ENCODE measurements around the gene MAPK11. TPM values are rescaled to one million over a fixed set of nuclear protein-coding genes. Genes with fewer than 3 reads are reported as not detected.
A peak's percentile ranks its signal among the peaks of the same experiment; 100 is the strongest.

Gene MAPK11
- total and polyA plus RNA-seq, 8 donors, result 0.29 to 13.6 (median 8.9) TPM; not detected in 1

DNA sequence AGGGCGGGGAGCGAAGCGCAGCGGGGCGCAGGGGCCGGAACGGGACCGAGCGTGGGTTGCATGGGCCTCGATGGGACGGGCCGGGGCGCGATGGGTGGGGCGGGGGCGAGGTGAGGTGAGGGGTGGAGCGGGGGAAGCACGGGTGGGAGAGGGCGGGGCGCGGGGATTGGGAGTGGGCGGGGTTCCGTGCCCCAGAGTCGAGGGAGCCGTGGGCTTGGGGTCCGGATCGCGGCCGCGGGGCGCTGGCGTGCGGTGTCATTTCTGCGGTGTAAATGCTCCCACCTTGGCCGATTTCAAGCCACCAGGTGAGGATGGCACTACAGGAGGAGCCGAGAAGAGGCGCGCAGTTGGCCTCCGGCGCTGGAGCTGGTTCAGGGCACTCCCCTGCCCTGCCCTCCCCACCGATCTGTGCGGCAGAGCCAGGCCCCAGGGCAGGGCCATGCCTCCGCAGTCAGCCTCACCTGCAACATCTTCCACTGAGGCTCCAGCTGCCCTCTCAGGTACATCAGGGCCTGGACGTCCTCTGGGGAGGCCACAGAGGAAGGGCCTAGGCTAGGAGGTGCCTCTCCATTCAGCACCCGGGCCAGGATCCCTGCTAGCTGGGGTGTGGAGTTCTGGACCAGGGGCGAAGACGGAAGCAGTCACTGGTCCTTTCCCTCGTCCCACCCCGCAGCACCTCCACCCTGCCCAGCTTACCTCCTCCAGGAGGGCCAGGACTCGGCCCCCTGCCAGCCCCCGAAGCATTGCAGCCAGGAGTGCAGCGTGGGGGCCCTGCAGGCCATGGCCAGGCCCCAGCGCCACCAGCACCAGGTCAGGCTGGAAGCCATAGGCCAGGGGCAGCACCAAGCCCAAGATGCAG is 24.7 kb downstream of the MAPK11 start:
- 12 to 54% (median 21%) methylated on average over 11 to 52 of the region's 53 CpGs for WGBS, 5 donors
- TF ChIP-seq EP300 (IDR thresholded peaks at IDR 0.05) (no peak), POLR2AphosphoS5 (IDR thresholded peaks at IDR 0.05) (no peak), POLR2A (IDR thresholded peaks at IDR 0.05) (no peak)
- TF ChIP-seq, protein P1, sequence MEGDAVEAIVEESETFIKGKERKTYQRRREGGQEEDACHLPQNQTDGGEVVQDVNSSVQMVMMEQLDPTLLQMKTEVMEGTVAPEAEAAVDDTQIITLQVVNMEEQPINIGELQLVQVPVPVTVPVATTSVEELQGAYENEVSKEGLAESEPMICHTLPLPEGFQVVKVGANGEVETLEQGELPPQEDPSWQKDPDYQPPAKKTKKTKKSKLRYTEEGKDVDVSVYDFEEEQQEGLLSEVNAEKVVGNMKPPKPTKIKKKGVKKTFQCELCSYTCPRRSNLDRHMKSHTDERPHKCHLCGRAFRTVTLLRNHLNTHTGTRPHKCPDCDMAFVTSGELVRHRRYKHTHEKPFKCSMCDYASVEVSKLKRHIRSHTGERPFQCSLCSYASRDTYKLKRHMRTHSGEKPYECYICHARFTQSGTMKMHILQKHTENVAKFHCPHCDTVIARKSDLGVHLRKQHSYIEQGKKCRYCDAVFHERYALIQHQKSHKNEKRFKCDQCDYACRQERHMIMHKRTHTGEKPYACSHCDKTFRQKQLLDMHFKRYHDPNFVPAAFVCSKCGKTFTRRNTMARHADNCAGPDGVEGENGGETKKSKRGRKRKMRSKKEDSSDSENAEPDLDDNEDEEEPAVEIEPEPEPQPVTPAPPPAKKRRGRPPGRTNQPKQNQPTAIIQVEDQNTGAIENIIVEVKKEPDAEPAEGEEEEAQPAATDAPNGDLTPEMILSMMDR (IDR thresholded peaks at IDR 0.05), result no peak
- intact Hi-C loops (cut with DNase I; ENCODE audit: low total_unique reads), result no loop called here
- H3K4me1 ChIP-seq, result peaks cover 57 to 92% (median 90%) of the 10 kb centered on the region in 4 donors
- no peak for DNase-seq
- no peaks in the 10 kb centered on the region for H3K27me3 ChIP-seq
- peak overlapping the region; percentile 93 to 97 (median 96) for H3K27ac ChIP-seq
- H3K4me3 ChIP-seq, result peak overlapping the region; percentile 83 to 97 (median 92)
- peaks cover 11 to 27% (median 17%) of the 10 kb centered on the region in 4 donors for H3K36me3 ChIP-seq
- no peaks in the 10 kb centered on the region for H3K9me3 ChIP-seq

DNA sequence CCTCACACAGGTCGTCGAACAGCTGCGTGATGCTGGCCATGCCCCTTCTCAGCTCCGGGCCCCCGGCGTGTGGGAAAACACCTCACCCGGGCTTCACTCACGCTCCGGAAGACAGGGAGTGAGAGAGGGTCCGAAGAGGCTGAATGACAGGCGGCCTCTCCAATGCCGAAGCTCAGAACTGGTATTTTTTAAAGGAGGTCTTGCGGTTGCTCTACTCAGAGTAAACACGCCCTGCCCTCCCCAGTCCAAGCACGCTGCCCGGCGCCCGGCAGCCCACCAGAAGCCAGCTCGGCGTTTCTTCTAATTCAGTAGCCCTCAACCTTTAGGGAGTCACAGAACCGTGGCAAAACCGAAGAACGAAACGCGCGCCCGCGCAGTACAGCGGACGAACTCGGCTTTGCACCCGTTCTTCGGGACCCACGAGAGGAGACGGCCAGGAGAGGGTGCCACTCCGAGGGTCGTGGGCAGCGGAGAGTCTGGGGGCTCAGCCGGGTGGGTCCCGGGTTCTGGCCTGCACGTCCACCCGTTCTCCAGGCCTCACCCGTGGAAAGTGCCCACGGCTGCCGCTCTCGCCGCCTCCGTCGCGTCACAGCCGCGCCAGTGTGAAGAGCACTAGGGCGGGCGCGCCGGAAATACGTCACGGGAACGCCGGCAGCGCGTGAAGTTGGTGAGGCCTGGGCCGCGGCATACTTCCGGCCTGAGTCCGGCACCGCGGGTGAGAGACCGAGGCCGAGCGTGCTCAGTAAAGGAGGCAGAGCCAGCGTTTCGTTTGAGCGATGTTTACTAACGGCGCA is 25.6 kb downstream of the MAPK11 start, which contains the start of gene TUBGCP6:
Gene TUBGCP6 (minus strand): TSS at position 604 of the 794 bp plus-strand sequence. CDS start 564 bp downstream, at position 40.
- TF ChIP-seq POLR2AphosphoS5 (IDR thresholded peaks at IDR 0.05) (peak; percentile 92 to 99 (median 97)), POLR2A (IDR thresholded peaks at IDR 0.05) (peak in 2 of 4 donors; percentile 19 to 54), EP300 (IDR thresholded peaks at IDR 0.05) (no peak)
- TF ChIP-seq, protein P1 (IDR thresholded peaks at IDR 0.05), result peak in 2 of 7 experiments; percentile 15 to 54
- intact Hi-C loops (cut with DNase I; ENCODE audit: low total_unique reads), result no loop called here
- H3K27ac ChIP-seq, result peak within 1 kb of the TSS; percentile 93 to 97 (median 96)
- peak; percentile 97 to 99 for DNase-seq
- no peaks in the 10 kb centered on the region for H3K27me3 ChIP-seq
- peak within 1 kb of the TSS; percentile 83 to 97 (median 92) for H3K4me3 ChIP-seq
- H3K9me3 ChIP-seq, result no peaks in the 10 kb centered on the region
- H3K4me1 ChIP-seq, result peaks cover 49 to 90% (median 83%) of the 10 kb centered on the region in 4 donors
- peaks cover 15 to 35% (median 25%) of the 10 kb centered on the region in 4 donors for H3K36me3 ChIP-seq
- 0 to 1% (median 0%) methylated on average over 23 to 76 of the region's 76 CpGs for WGBS, 5 donors

DNA sequence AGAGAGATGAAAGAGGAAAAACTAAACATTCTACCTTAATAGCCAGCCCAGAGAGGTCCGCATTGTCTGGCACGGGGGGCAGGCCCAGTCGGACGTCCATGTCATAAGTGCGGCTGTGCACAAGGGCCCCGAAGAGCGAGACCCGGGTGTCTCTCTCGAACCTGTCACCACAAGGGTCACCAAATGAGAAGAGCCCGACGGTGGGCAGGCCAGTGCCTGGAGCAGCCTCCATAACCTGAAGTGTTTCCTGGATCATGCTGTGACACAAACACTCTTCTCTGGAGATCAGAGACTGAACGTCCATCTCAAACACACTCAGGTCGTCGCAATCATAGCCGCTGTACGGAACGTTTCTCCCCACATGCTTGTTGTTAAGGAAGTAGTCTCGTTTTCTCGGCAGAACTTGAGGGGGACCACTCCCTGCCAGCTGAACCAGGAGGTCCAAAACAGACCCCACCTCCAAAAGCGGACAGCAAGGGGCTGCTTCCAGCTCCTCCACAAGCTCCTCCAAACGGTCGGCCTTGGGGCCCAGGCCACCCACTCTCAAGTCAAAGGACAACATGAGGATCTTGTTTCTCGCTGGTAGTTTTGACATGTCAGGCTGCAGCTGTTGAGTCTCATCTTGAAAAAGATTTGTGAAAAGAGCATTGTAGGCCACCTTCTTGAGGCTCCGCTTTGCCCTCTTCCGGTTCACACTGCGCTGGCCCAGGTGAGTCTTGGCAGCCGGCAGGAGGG is 26.3 kb downstream of the MAPK11 start:
- peaks cover 45 to 85% (median 76%) of the 10 kb centered on the region in 4 donors for H3K4me1 ChIP-seq
- TF ChIP-seq EP300 (IDR thresholded peaks at IDR 0.05), result no peak
- TF ChIP-seq, protein P1 (IDR thresholded peaks at IDR 0.05), result no peak
- no peak for TF ChIP-seq POLR2AphosphoS5 (IDR thresholded peaks at IDR 0.05)
- TF ChIP-seq POLR2A (IDR thresholded peaks at IDR 0.05), result no peak
- H3K36me3 ChIP-seq, result peaks cover 19 to 43% (median 33%) of the 10 kb centered on the region in 4 donors
- intact Hi-C loops (cut with DNase I; ENCODE audit: low total_unique reads), result no loop called here
- no peaks in the 10 kb centered on the region for H3K27me3 ChIP-seq
- no peaks in the 10 kb centered on the region for H3K9me3 ChIP-seq
- WGBS, 5 donors, result 9 to 17% (median 14%) methylated on average over 26 to 27 of the region's 27 CpGs
- H3K27ac ChIP-seq, result peak overlapping the region; percentile 93 to 97 (median 96)
- H3K4me3 ChIP-seq, result peak overlapping the region; percentile 83 to 97 (median 92)
- no peak for DNase-seq
